ENCODE data around the gene RPL37A. TPM values are rescaled to one million over a fixed set of nuclear protein-coding genes. Genes with fewer than 3 reads are reported as not detected.

Gene RPL37A
- total and polyA plus RNA-seq, 9 of the 15 experiments (the other 6 are each of a cell fraction or from before 2014, with no cell fraction given): 1,938 to 3,349 (median 2,436) TPM

- TF ChIP-seq ZNF445 (CRISPR knock-in tag; IDR thresholded peaks at IDR 0.05; ENCODE audit: low read depth) (no peak), BMI1 (IDR thresholded peaks at IDR 0.05; ENCODE audit: low read length) (no peak), SNRNP70 (optimal IDR thresholded peaks at IDR 0.05; ENCODE audit: low read depth, low read length) (no peak), ZNF121 (CRISPR knock-in tag; conservative IDR thresholded peaks at IDR 0.05) (no peak), MXD1 (CRISPR knock-in tag; IDR thresholded peaks at IDR 0.05; ENCODE audit: borderline replicate concordance, poor library complexity, severe bottlenecking) (no peak), GATA2 (CRISPR knock-in tag; IDR thresholded peaks at IDR 0.05) (peak; percentile 47; the same call in 1 of the 2 replicates), ARHGAP35 (IDR thresholded peaks at IDR 0.05; ENCODE audit: partially characterized antibody) (no peak), ZNF12 (CRISPR knock-in tag; IDR thresholded peaks at IDR 0.05) (no peak), NFYB (IDR thresholded peaks at IDR 0.05; ENCODE audit: extremely low read depth, insufficient read length) (no peak), FOXK1 (CRISPR knock-in tag; IDR thresholded peaks at IDR 0.05; ENCODE audit: borderline replicate concordance) (no peak), SLC30A9 (CRISPR knock-in tag; IDR thresholded peaks at IDR 0.05) (no peak), ZNF449 (CRISPR knock-in tag; IDR thresholded peaks at IDR 0.05) (no peak), ZBTB9 (CRISPR knock-in tag; IDR thresholded peaks at IDR 0.05) (no peak), CBFA2T3 (IDR thresholded peaks at IDR 0.05) (peak; percentile 57), MEF2D (tag; conservative IDR thresholded peaks at IDR 0.05; ENCODE audit: low read depth) (no peak), SIN3A (IDR thresholded peaks at IDR 0.05; ENCODE audit: borderline replicate concordance in 2 of 2, control insufficient read depth in 1 of 2, low read depth in 2 of 2, low read length in 2 of 2) (no peak), ZEB2 (IDR thresholded peaks at IDR 0.05) (peak; percentile 53; the same call in 1 of the 2 replicates), ATF1 (CRISPR knock-in tag; IDR thresholded peaks at IDR 0.05) (no peak), ATF1 (tag; IDR thresholded peaks at IDR 0.05) (0 out of 2 replicates have a peak, but pooled peaks have one; percentile 47), NR2C1 (IDR thresholded peaks at IDR 0.05) (no peak), NR2C1 (tag; IDR thresholded peaks at IDR 0.05) (no peak), NUFIP1 (IDR thresholded peaks at IDR 0.05; ENCODE audit: partially characterized antibody) (no peak), ZNF175 (CRISPR knock-in tag; IDR thresholded peaks at IDR 0.05; ENCODE audit: low read depth) (peak; percentile 80)
- TF ChIP-seq, protein P1, sequence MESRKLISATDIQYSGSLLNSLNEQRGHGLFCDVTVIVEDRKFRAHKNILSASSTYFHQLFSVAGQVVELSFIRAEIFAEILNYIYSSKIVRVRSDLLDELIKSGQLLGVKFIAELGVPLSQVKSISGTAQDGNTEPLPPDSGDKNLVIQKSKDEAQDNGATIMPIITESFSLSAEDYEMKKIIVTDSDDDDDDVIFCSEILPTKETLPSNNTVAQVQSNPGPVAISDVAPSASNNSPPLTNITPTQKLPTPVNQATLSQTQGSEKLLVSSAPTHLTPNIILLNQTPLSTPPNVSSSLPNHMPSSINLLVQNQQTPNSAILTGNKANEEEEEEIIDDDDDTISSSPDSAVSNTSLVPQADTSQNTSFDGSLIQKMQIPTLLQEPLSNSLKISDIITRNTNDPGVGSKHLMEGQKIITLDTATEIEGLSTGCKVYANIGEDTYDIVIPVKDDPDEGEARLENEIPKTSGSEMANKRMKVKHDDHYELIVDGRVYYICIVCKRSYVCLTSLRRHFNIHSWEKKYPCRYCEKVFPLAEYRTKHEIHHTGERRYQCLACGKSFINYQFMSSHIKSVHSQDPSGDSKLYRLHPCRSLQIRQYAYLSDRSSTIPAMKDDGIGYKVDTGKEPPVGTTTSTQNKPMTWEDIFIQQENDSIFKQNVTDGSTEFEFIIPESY (CRISPR knock-in tag; IDR thresholded peaks at IDR 0.05): no peak
Measured at GRCh38 chr2:216545359-216545758, 46.7 kb downstream of the RPL37A start (continued).
